DMS114 treated with DMSO at 0.1 percent for 48 hours (cell line): ENCODE measurements around the gene PBX4.
"Not testable (repeated sequence)": the region's sequence is repeated elsewhere in the genome, so short reads cannot be mapped to it uniquely, and the experiment has no call there.

Experiments
- DNase-seq: peaks from one replicate; lab custom pipeline; 2025; ENCODE audit not compliant: unreplicated experiment; lab: John Stamatoyannopoulos, UW

The PBX4 gene

GRCh38 chr19:19627621-19628500 is 9.4 kb upstream of the PBX4 start, which contains the start of gene LPAR2:
Gene LPAR2, minus strand, starts transcription at chr19:19628220. Its CDS starts 945 bp downstream, at chr19:19627275.
- no peak for DNase-seq

DNA sequence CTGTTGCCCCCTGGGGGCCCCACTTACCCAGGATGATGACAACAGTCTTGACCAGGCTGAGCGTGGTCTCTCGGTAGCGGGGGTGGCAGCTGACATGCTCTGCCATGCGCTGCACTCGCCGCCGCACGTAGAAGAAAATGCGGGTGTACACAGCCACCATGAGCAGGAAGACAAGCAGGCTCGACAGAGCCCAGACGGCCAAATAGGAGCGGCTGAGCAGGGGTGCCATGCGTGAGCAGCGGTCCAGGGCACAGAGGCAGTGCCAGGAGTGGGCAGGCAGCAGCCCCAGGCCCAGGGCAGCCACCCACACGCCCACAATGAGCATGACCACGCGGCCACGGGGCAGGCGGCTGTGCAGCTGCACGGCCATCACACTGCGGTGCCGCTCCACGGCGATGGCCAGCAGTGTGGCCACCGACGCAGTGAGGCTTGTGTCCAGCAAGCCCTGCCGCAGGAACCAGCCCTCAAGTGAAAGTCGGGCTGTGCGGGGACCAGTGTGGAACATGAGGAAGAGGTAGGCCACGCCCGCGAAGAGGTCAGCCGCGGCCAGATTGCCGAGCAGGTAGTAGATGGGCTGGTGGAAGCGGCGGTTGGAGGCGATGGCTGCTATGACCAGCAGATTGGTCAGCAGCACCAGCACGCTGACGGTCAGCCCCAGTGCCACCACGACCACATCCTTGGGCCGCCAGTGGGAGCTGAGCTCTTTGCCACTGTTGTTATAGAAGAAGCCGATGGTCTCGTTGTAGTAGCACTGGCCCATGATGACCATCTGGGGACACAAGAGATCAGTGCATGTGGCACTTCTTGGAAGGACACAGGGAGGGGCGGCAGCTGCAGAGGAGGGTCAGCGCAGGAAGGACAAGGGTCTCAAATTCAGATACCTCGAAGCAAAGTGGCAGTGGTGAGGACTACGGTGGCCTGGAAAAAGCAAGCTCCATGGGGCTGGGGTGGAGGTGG is 8.3 kb upstream of the PBX4 start:
- no peak for DNase-seq

DNA sequence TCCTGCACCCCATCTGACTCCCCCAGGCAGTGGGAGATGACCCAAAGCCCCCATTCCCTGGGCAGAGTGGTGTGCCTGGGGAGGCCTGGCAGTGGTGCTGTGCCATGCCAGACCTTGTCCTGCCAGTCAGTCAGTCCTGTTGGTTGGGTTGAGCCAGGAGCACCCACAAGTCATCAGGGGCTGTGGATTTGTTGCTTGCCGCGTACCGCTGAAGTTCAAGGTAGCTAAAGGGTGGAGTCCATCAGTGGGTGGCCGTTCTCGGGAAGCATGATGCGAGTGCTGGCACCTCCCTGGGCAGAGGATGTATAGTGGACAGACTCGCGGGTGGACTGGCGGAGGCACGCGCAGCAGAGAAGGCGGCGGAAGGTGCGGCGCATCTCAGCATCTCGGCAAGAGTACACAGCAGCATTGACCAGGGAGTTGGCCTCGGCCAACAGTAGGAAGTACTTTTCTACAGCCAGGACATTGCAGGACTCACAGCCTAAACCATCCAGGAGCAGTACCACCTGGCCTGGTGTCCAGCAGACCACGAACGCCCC is 5.6 kb upstream of the PBX4 start:
- DNase-seq = no peak

GRCh38 chr19:19623383-19623782 is 4.9 kb upstream of the PBX4 start:
- no peak for DNase-seq

DNA sequence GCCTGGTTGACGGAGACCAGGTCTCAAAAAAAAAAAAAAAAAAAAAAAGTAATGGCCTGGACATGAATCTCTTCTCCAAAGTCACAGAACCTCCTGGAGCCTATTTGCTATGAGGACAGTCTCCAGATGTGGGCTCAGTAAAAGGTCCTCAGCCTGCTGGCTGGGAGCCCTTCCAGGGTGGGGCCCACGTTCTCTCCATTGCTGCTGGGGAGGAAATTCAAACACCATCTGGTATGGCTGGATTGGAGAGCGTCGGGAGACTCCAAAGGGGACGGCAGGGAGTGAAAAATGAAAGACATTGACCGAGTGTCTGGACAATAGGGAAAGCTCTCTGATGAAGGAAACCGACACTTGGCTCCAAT is 1.3 kb upstream of the PBX4 start:
- DNase-seq = no peak

- DNase-seq = no peak
Measured at GRCh38 chr19:19619181-19619848, 828 bp upstream of the PBX4 start.

DNA sequence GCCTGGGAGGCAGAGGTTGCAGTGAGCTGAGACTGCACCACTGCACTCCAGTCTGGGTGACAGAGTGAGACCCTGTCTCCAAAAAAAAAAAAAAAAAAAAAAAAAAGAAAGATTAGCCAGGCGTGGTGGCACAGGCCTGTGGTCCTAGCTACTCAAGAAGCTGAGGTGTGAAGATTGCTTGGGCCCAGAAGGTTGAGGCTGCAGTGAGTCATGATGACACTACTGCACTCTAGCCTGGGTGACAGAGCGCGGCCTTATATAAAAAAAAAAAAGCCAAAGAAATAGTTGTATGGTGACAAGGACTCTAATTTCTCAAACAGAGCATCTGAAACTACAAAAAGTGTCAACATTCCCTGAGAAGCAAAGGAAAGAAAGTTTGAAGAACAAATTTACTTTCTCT is 3.4 kb downstream of the PBX4 start:
- DNase-seq = no peak

- DNase-seq = no peak
Measured at GRCh38 chr19:19613506-19613905, 5.0 kb downstream of the PBX4 start.

DNA sequence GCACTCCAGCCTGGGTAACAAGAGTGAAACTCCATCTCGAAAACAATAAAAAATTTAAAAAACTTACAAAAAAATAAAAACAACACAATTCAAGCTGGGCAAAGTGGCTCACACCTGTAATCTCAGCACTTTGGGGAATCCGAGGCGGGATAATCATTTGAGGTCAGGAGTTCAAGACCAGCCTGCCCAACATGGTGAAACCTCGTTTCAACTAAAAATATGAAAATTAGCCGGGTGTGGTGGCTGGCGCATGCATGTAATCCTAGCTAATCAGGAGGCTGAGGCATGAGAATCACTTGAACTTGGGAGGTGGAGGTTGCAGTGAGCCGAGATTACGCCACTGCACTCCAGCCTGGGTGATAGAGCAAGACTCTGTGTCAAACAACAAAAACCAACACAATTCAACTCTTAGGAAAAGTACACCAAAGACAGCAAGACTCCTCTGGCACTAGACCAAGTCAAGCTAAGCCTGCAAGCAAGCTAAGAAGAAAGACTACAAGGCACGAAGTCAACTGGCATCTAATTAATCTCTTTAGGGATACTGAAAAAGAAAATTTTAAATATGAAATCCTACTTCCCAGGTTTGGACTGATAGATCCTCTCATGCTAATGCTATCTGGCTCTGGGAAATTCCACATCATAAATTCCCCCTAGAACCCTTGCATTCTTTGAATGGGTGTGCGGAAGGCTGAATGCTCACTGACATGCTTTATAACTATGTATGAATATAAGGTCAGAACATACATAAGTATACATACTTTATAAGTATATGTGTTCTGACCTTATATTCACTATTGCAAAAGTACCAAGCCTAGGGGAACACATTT is 7.9 kb downstream of the PBX4 start:
- no peak for DNase-seq

DNA sequence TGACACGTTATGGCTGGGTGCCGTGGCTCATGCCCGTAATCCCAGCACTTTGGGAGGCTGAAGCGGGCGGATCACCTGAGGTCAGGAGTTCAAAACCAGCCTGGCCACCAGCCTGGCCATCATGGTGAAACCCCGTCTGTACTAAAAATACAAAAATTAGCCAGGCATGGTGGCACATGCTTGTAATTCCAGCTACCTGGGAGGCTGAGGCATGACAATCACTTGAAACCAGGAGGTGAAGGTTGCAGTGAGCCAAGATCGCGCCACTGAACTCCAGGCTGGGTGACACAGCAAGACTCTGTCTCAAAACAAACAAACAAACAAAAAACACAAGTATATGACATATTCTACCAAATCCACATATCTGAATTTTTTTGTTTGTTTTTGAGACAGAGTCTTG is 11.8 kb downstream of the PBX4 start:
- DNase-seq = not testable (repeated sequence)

DNA sequence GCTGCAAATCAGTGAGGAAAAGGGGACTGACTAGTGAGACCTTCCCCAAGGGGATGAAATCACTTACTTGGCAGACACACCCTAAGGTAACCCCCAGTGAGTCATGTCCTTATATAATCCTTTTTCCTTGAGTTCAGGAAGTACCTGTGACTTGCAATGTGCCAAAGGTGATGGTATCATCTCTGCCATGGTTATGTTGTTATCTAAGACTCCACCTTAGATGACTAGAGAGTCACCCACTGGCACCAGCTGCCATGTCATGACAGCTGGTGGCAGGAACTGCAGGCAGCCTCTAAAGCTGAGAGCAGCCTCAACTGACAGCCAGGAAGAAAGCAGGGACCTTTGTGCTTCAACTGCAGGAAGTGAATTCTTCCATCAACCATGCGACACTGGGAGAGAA is 12.5 kb downstream of the PBX4 start:
- DNase-seq = no peak

DNA sequence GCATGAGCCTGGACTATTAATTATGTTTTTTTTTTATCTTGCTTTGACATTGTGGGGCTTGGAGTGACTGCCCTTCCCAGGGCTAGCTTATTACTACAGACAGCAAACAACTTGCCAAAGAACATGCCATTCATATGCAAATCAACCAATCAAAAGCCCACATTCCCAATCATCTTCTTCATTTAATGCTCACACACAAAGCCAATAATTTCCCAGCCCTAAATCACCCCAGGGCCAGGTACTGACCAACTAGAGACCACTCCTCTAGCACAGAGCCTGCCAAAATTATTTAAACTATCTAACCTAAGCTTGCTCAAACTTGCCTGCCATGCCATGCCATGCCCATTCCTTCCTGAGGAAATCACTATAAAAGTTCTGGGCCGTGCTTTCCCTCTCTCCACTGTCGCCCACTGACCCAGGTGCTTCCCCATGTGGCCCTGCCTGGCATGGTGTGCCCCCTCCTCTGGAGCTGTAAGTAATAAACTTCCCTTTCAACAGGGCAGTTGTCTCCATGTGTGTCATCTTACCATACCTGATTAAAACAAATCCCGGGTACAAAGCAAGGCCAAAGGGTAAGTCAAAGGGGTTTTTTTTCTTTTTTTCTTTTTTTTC is 15.7 kb downstream of the PBX4 start:
- DNase-seq = no peak

GRCh38 chr19:19602136-19602712 is 16.3 kb downstream of the PBX4 start:
- DNase-seq = no peak

DNA sequence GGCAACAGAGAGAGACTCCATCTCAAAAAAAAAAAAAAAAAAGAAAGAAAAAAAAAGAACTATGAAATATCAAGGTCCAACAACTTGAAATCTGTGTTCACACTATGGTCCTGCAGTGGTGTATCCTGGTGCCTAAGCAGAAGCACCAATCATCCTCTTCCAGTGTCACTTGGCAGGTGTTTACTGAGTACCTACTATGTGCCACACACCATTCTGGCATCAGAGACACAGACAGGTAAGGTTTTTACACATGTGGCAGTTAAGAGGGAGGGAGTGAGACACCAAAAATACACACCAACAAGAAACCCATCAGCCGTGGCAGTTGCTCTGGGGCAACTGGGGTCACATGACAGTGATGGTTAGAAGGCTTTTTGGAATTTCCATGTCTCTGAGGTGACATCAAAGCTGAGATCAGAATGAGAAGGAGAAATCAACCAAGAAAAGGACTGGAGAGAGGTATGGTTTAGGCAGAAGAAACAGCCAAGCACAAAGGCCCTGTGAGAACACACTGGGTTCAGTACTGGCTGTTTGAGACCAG is 17.6 kb downstream of the PBX4 start:
- no peak for DNase-seq

- not testable (repeated sequence) for DNase-seq
Measured at GRCh38 chr19:19598728-19599451, 19.6 kb downstream of the PBX4 start.

GRCh38 chr19:19597809-19598306 is 20.6 kb downstream of the PBX4 start:
- DNase-seq = no peak

DNA sequence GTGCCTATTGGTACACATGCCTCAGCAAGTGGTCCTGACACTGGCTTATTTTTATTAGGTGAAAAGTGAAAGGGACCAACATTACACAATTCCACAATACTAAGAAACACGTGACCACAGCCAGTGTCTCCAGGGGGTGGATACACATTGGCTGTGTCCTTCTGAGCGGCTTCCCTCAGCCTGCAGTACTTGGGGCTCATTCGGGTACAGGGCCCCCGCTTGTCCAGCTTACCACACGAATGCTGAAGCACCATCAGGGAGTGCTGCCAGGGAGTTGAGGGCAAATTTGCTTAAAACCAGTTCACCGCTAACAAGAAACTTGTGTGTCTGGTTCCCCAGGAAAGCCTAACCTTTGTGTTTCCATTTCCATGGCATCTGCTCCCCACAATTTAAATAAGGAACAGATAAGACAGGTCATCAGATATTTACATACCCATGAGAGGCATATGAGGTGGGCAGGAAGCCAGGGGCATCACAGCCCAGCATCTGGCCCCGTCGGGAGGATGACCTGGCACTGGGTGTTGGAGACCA is 23.3 kb downstream of the PBX4 start:
- no peak for DNase-seq

DNA sequence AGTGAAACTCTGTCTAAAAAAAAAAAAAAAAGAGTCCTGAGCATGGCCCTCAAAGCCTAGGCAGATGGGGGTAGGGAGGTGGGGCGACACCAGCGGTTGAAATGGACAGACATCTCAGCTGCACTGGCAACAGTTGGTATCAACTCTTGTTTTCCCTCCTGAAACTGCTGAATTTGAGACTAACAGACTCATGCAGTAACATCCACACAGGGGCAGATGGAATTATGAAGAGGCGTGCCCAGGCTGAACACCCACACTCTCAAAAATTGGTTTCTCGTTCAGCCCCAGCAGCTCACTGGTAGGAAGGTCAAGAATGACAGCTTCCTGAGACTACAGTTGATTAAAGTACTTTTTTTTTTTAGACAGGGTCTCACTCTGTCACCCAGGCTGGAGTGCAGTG is 24.1 kb downstream of the PBX4 start:
- DNase-seq = no peak
